Measurements from ENCODE around the gene HLCS. TPM values are rescaled to one million over a fixed set of nuclear protein-coding genes. Genes with fewer than 3 reads are reported as not detected.

Gene HLCS
- total RNA-seq, 4 donors from 2014 or later: 20.0 to 75.4 (median 32.8) TPM

DNA sequence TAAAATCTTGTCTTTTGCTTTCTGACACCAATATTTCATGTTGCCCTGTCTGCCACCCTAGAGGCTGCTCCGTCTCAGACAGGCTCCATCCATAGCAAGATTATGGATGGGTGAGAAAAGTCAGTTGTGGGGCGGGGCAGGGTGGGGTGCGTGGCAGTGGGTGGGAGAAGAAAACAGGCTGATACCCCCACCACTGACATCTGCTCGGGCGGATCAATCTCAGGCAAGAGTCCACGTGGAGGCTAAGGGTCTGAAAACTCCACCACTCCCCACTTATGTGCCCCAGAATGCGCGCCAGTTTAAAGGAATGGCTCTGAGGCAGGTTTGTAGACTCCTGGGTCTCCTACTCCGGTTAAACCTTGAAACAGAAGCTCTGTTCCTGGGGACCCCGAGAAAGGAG lies 101.5 kb downstream of the HLCS start:
- WGBS, 2 donors (ENCODE audit: low coverage in 1 of 2): 87 to 89% methylated on average over 5 to 10 of the region's 10 CpGs
- DNase-seq: no peak
- Histone ChIP-seq H3K27me3 (no peaks in the 10 kb centered on the region), H3K27ac (no peak overlapping the region), H3K4me1 (peaks cover 0 to 12% (median 3%) of the 10 kb centered on the region in 4 donors), H3K9me3 (no peaks in the 10 kb centered on the region), H3K36me3 (no peaks in the 10 kb centered on the region), H3K4me3 (no peak overlapping the region)
- intact Hi-C loops (cut with DNase I; ENCODE audit: low total_unique reads) (no loop called here), in situ Hi-C loops (cut with MboI; ENCODE audit: low pct_ligation_motif_present in 1 of 4, low pct_unique_long_range_greater_than_20kb in 1 of 4, low sequenced_read_pairs in 3 of 4) (no loop called here)
- no peak for TF ChIP-seq EP300 (IDR thresholded peaks at IDR 0.05; ENCODE audit: low read depth)
- no peak for TF ChIP-seq POLR2AphosphoS5 (IDR thresholded peaks at IDR 0.05)
- TF ChIP-seq, protein P1, sequence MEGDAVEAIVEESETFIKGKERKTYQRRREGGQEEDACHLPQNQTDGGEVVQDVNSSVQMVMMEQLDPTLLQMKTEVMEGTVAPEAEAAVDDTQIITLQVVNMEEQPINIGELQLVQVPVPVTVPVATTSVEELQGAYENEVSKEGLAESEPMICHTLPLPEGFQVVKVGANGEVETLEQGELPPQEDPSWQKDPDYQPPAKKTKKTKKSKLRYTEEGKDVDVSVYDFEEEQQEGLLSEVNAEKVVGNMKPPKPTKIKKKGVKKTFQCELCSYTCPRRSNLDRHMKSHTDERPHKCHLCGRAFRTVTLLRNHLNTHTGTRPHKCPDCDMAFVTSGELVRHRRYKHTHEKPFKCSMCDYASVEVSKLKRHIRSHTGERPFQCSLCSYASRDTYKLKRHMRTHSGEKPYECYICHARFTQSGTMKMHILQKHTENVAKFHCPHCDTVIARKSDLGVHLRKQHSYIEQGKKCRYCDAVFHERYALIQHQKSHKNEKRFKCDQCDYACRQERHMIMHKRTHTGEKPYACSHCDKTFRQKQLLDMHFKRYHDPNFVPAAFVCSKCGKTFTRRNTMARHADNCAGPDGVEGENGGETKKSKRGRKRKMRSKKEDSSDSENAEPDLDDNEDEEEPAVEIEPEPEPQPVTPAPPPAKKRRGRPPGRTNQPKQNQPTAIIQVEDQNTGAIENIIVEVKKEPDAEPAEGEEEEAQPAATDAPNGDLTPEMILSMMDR (IDR thresholded peaks at IDR 0.05): no peak
- TF ChIP-seq POLR2A (IDR thresholded peaks at IDR 0.05): no peak

DNA sequence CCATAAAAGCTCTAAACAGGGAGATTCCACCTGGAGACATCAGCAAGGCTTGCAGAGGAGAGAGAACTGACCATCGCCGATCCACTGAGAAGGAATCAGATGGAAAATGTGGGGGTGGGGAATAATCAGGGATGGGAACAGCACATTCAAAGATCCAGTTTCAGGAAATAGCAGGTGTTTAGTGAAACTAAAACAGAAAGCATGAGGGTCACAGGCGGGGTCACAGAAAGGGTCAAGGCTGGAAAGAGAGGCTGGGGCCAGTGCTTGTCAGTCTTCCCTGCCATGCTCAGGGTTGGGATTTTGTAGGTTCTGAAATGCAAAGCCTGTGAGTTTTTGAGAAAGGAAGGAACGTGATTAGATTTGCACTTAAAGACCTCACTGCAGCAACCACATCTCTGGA lies 103.2 kb downstream of the HLCS start:
- Histone ChIP-seq H3K9me3 (no peaks in the 10 kb centered on the region), H3K27ac (no peak overlapping the region), H3K27me3 (no peaks in the 10 kb centered on the region), H3K4me1 (peaks cover 0 to 16% (median 3%) of the 10 kb centered on the region in 4 donors), H3K36me3 (no peaks in the 10 kb centered on the region), H3K4me3 (no peak overlapping the region)
- WGBS, 2 donors (ENCODE audit: low coverage in 1 of 2): 93 to 97% methylated on average over 3 to 4 of the region's 4 CpGs
- intact Hi-C loops (cut with DNase I; ENCODE audit: low total_unique reads): no loop called here
- TF ChIP-seq POLR2A (IDR thresholded peaks at IDR 0.05) (no peak), EP300 (IDR thresholded peaks at IDR 0.05; ENCODE audit: low read depth) (no peak)
- in situ Hi-C loops (cut with MboI; ENCODE audit: low pct_ligation_motif_present in 1 of 4, low pct_unique_long_range_greater_than_20kb in 1 of 4, low sequenced_read_pairs in 3 of 4): no loop called here
- DNase-seq: no peak

DNA sequence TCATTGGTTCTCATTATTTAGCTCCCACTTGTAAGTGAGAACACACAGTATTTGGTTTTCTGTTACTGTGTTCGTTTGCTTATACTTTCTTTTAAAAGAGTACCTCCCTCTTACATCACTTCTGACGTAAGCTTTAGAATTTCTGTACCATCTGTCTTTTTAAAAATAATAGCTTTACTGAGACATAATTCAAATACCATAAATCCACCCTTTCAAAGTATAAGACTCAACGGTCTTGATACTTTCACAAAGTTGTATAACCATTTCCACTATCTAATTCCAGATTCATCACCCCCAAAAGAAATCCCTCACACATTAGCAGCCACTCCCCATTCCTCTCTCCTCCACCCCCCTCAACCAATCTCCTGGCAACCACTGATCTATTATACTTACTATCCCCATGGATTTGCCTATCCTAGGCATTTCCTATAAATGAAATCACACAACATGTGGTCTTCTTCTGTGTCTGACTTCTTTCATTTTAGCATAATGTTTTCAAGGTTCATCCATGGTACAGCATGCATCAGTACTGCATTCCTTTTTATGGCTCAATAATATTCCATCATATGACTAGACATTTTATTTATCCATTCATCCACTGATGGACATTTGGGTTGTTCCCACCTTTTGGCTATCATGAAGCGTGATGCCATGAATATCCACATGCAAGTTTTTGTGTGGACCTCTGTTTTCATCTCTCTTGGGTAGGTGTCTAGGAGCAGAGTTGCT lies 104.7 kb downstream of the HLCS start:
- no peak overlapping the region for H3K27ac ChIP-seq
- no peak overlapping the region for H3K4me3 ChIP-seq
- TF ChIP-seq POLR2AphosphoS5 (IDR thresholded peaks at IDR 0.05): no peak
- no peak for TF ChIP-seq EP300 (IDR thresholded peaks at IDR 0.05; ENCODE audit: low read depth)
- TF ChIP-seq POLR2A (IDR thresholded peaks at IDR 0.05): no peak
- TF ChIP-seq, protein P1 (IDR thresholded peaks at IDR 0.05): no peak
- H3K27me3 ChIP-seq: no peaks in the 10 kb centered on the region
- H3K36me3 ChIP-seq: no peaks in the 10 kb centered on the region
- in situ Hi-C loops (cut with MboI; ENCODE audit: low pct_ligation_motif_present in 1 of 4, low pct_unique_long_range_greater_than_20kb in 1 of 4, low sequenced_read_pairs in 3 of 4): no loop called here
- peaks cover 0 to 16% (median 3%) of the 10 kb centered on the region in 4 donors for H3K4me1 ChIP-seq
- intact Hi-C loops (cut with DNase I; ENCODE audit: low total_unique reads): no loop called here
- DNase-seq: no peak
- WGBS, 2 donors (ENCODE audit: low coverage in 1 of 2): 80 to 81% methylated on average over 4 of the region's 4 CpGs
- H3K9me3 ChIP-seq: no peaks in the 10 kb centered on the region

DNA sequence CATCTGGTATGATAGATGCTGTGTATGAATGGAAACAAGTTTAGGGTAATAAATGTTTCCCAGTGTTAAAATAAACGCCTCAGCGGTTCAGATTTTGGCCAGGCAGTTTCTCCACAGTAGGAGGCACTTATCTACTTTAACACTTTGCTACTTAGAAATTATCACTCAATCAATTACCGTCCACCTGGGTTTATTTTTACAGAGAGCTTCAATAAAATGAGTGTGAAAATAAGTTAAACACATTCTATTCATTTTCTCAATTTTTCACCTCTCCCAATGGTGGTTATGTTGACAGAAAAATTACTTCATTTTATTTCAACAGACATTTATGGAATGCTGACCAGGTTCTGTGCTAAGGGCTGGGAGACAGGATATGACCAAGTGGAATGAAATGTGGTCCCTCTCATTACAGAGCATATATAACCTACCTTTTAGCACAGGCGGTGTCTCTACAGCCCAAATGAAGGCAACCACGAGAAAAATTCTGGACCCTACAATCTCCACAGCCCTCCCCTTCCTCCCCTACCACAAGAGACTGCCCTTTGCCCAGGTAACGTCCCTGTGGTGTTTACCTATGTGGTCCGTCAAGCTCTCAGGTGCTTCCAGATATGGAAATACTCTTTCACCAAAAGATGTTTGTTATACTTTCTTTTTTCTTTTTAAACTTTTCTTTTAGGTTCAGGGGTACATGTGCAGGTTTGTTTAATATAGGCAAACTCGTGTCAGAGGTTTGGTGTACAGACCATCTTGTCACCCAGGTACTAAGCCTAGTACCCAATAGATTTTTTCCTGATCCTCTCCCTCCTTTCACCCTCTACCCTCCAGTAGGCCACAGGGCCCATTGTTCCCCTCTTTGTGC lies 105.5 kb downstream of the HLCS start:
- DNase-seq: no peak
- 54 to 65% methylated on average over 6 to 8 of the region's 8 CpGs for WGBS, 2 donors (ENCODE audit: low coverage in 1 of 2)
- Histone ChIP-seq H3K36me3 (no peaks in the 10 kb centered on the region), H3K9me3 (no peaks in the 10 kb centered on the region), H3K4me3 (no peak overlapping the region), H3K4me1 (peaks cover 0 to 16% (median 3%) of the 10 kb centered on the region in 4 donors), H3K27me3 (no peaks in the 10 kb centered on the region), H3K27ac (peak overlapping the region in 2 of 4 donors; percentile 18 to 44)
- intact Hi-C loops (cut with DNase I; ENCODE audit: low total_unique reads): no loop called here
- TF ChIP-seq POLR2A (IDR thresholded peaks at IDR 0.05) (no peak), POLR2AphosphoS5 (IDR thresholded peaks at IDR 0.05) (no peak), EP300 (IDR thresholded peaks at IDR 0.05; ENCODE audit: low read depth) (no peak)
- TF ChIP-seq, protein P1 (IDR thresholded peaks at IDR 0.05): no peak
- in situ Hi-C loops (cut with MboI; ENCODE audit: low pct_ligation_motif_present in 1 of 4, low pct_unique_long_range_greater_than_20kb in 1 of 4, low sequenced_read_pairs in 3 of 4): no loop called here
